Loucy (cell line): ENCODE measurements around the gene COL23A1.

ENCODE experiments used
- H2AFZ ChIP-seq: fragments of 200-600 bp; sonication (generic); 2 replicates; pipeline ENCODE4 v1.6.0; 2016; ENCODE audit warnings: antibody characterized with exemption, mild to moderate bottlenecking, low read length, moderate library complexity
- H3F3A ChIP-seq: fragments of 200-600 bp; 2 replicates; pipeline ENCODE4 v1.6.0; 2016; ENCODE audit warnings: antibody characterized with exemption, low read depth, mild to moderate bottlenecking
- H3K27me3 ChIP-seq: fragments of 200-600 bp; sonication (generic); 2 replicates; pipeline ENCODE4 v1.6.1; 2014; ENCODE audit warnings: low read length, mild to moderate bottlenecking; ENCODE audit not compliant: insufficient read depth, poor library complexity, severe bottlenecking
- H3K36me3 ChIP-seq: fragments of 200-600 bp; sonication (generic); 2 replicates; pipeline ENCODE4 v1.6.1; 2016; ENCODE audit warnings: low read length; ENCODE audit not compliant: insufficient read depth
- H3K4me1 ChIP-seq: fragments of 200-600 bp; sonication (generic); 2 replicates; pipeline ENCODE4 v1.5.1; 2014; ENCODE audit warnings: low read length, mild to moderate bottlenecking; ENCODE audit not compliant: insufficient read depth, poor library complexity, severe bottlenecking
- H3K4me2 ChIP-seq: fragments of 200-600 bp; sonication (generic); 2 replicates; pipeline ENCODE4 v1.6.0; 2014; ENCODE audit warnings: antibody characterized with exemption, low read length, low read depth, mild to moderate bottlenecking; ENCODE audit not compliant: poor library complexity, severe bottlenecking
- H3K4me3 ChIP-seq: fragments of 200-600 bp; sonication (generic); 2 replicates; pipeline ENCODE4 v1.5.1; 2014; ENCODE audit warnings: low read length, mild to moderate bottlenecking, mixed read lengths; ENCODE audit not compliant: poor library complexity, severe bottlenecking
- H3K79me2 ChIP-seq: fragments of 200-600 bp; sonication (generic); 2 replicates; pipeline ENCODE4 v1.6.1; 2014; ENCODE audit warnings: low read length; ENCODE audit not compliant: insufficient read depth
- H3K9ac ChIP-seq: fragments of 200-600 bp; sonication (generic); 2 replicates; pipeline ENCODE4 v1.6.0; 2014; ENCODE audit warnings: mild to moderate bottlenecking, low read depth, low read length, moderate library complexity; ENCODE audit not compliant: poor library complexity, severe bottlenecking
- H3K9me2 ChIP-seq: fragments of 200-600 bp; sonication (generic); replicated peaks from 2 replicates; pipeline ENCODE4 v1.6.1; 2016; ENCODE audit warnings: low read depth, low read length, mixed read lengths
- H3K9me3 ChIP-seq: fragments of 200-600 bp; sonication (generic); 2 replicates; pipeline ENCODE4 v1.6.1; 2014; ENCODE audit warnings: mild to moderate bottlenecking, antibody characterized with exemption, low read length, low read depth; ENCODE audit not compliant: insufficient read depth
- H4K20me1 ChIP-seq: fragments of 200-600 bp; sonication (generic); 2 replicates; pipeline ENCODE4 v1.6.0; 2014; ENCODE audit warnings: antibody characterized with exemption, low read length, mild to moderate bottlenecking; ENCODE audit not compliant: insufficient read depth, poor library complexity, severe bottlenecking
- CTCF ChIP-seq: fragments of 200-600 bp; sonication (generic); conservative IDR thresholded peaks from 2 replicates; pipeline ENCODE4 v1.5.1; 2014; ENCODE audit warnings: mild to moderate bottlenecking, antibody characterized with exemption, low read length
- EZH2phosphoT487 ChIP-seq: fragments of 200-600 bp; IDR thresholded peaks from 2 replicates; pipeline ENCODE4 v1.6.1; 2018; ENCODE audit warnings: antibody characterized with exemption, mild to moderate bottlenecking, moderate library complexity, borderline replicate concordance

Gene COL23A1

GRCh38 chr5:178496214-178496613, 94.0 kb downstream of the COL23A1 start:
- Histone ChIP-seq H3F3A (no peaks in the 10 kb centered on the region), H3K4me1 (no peaks in the 10 kb centered on the region), H2AFZ (no peak overlapping the region), H3K36me3 (no peaks in the 10 kb centered on the region), H3K79me2 (no peaks in the 10 kb centered on the region), H3K27me3 (no peaks in the 10 kb centered on the region), H3K9me3 (no peaks in the 10 kb centered on the region), H3K9ac (no peak overlapping the region), H3K4me2 (no peak overlapping the region), H4K20me1 (no peaks in the 10 kb centered on the region), H3K4me3 (no peak overlapping the region), H3K9me2 (no peaks in the 10 kb centered on the region)
- TF ChIP-seq CTCF (no peak), EZH2phosphoT487 (no peak)

GRCh38 chr5:178495706-178496105, 94.5 kb downstream of the COL23A1 start:
- Histone ChIP-seq H3K9me2 (no peaks in the 10 kb centered on the region), H3K27me3 (no peaks in the 10 kb centered on the region), H3K36me3 (no peaks in the 10 kb centered on the region), H3F3A (no peaks in the 10 kb centered on the region), H3K79me2 (no peaks in the 10 kb centered on the region), H3K4me1 (no peaks in the 10 kb centered on the region), H3K4me3 (no peak overlapping the region), H2AFZ (no peak overlapping the region), H3K9ac (no peak overlapping the region), H3K4me2 (no peak overlapping the region), H3K9me3 (no peaks in the 10 kb centered on the region), H4K20me1 (no peaks in the 10 kb centered on the region)
- TF ChIP-seq CTCF (no peak), EZH2phosphoT487 (no peak)

GRCh38 chr5:178492278-178492677, 97.9 kb downstream of the COL23A1 start:
- no peaks in the 10 kb centered on the region for H3K4me1 ChIP-seq
- no peak overlapping the region for H2AFZ ChIP-seq
- H3K4me2 ChIP-seq = no peak overlapping the region
- no peaks in the 10 kb centered on the region for H3K9me3 ChIP-seq
- H3K9ac ChIP-seq = no peak overlapping the region
- no peaks in the 10 kb centered on the region for H3K36me3 ChIP-seq
- no peak for TF ChIP-seq CTCF
- no peak for TF ChIP-seq EZH2phosphoT487
- H3K79me2 ChIP-seq = no peaks in the 10 kb centered on the region
- H3K27me3 ChIP-seq = no peaks in the 10 kb centered on the region
- H4K20me1 ChIP-seq = no peaks in the 10 kb centered on the region
- H3K9me2 ChIP-seq = no peaks in the 10 kb centered on the region
- H3K4me3 ChIP-seq = no peak overlapping the region
- H3F3A ChIP-seq = no peaks in the 10 kb centered on the region
